Mononuclear cell (primary cell): ENCODE measurements around the gene GPS1. TPM values are rescaled to one million over a fixed set of nuclear protein-coding genes. Genes with fewer than 3 reads are reported as not detected.

Experiments used
- H3K27me3 ChIP-seq: 2 replicates; pipeline ENCODE4 v1.6.0; 2011; ENCODE audit warnings: low read length, control low read depth; ENCODE audit not compliant: insufficient read depth
- H3K4me1 ChIP-seq: 2 replicates; pipeline ENCODE4 v1.5.1; 2011; ENCODE audit warnings: mild to moderate bottlenecking, low read length, control low read depth; ENCODE audit not compliant: insufficient read depth
- H3K4me3 ChIP-seq: 2 replicates; pipeline ENCODE4 v1.5.1; 2011; ENCODE audit warnings: mild to moderate bottlenecking, low read length, moderate library complexity
- H3K9me3 ChIP-seq: 2 replicates; pipeline ENCODE4 v1.5.1; 2011; ENCODE audit warnings: low read depth, mild to moderate bottlenecking, control low read depth, low read length
- total RNA-seq: library from RNA; depleted of rRNA; stranded (reverse); fragments of >200 nt; gene quantifications from one replicate; pipeline ENCODE4 v1.2.3, GENCODE V29; 2012

Gene GPS1
- total RNA-seq, 1 donor: 47.4 TPM

- Histone ChIP-seq H3K27me3 (no peaks in the 10 kb centered on the region), H3K4me3 (peak overlapping the region; percentile 50), H3K4me1 (peaks cover 26% of the 10 kb centered on the region), H3K9me3 (no peaks in the 10 kb centered on the region)
Measured at GRCh38 chr17:82096709-82097183, 45.0 kb downstream of the GPS1 start.

DNA sequence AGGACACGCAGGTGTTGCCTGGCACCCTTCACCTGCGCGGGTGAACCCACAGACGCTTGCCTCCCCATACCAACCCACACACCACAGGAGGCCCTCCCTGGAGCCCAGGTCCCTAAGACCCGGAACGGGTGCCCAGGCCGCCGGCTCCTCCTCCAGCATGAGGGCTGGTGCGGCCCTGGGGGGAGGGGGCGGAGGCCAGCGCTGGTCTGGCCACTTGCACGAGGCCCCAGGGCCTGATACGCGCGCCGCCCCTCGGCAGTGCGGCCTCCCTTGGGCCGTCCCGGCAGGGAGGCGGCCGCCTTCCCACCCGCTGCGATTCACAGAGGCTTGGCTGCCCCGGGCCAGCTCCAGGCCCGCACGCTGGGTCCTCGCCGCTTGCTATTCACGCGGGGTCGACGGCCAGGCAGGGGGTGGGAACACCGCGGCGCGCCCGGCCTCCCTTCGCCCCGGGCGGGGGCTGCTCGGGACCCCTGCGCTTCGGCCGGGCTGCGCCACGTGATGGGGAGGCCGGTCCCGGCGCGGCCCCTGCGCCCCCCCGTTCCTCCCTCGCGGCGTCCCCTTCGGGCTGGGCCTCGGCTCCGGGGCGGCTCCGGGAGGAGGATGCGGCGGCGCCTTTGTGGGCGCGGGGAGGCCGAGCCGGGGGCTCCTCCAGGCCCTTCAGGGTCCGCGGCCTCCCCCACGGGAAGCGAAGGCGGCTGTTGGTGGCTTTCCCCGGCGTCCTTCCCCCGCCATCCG lies 45.7 kb downstream of the GPS1 start:
- no peaks in the 10 kb centered on the region for H3K9me3 ChIP-seq
- H3K27me3 ChIP-seq: no peaks in the 10 kb centered on the region
- peak overlapping the region; percentile 50 for H3K4me3 ChIP-seq
- H3K4me1 ChIP-seq: peaks cover 26% of the 10 kb centered on the region

- peaks cover 26% of the 10 kb centered on the region for H3K4me1 ChIP-seq
- H3K4me3 ChIP-seq: peak overlapping the region; percentile 50
- no peaks in the 10 kb centered on the region for H3K27me3 ChIP-seq
- no peaks in the 10 kb centered on the region for H3K9me3 ChIP-seq
Measured at GRCh38 chr17:82097919-82098168, 46.1 kb downstream of the GPS1 start.

- peak within 1 kb of the TSS; percentile 50 for H3K4me3 ChIP-seq
- no peaks in the 10 kb centered on the region for H3K9me3 ChIP-seq
- no peaks in the 10 kb centered on the region for H3K27me3 ChIP-seq
- peaks cover 26% of the 10 kb centered on the region for H3K4me1 ChIP-seq
Measured at GRCh38 chr17:82098169-82098938, 46.7 kb downstream of the GPS1 start, which contains the start of gene FASN. TSS of gene FASN (minus strand) at chr17:82098236. CDS start at chr17:82096445, 1,791 bp downstream.

DNA sequence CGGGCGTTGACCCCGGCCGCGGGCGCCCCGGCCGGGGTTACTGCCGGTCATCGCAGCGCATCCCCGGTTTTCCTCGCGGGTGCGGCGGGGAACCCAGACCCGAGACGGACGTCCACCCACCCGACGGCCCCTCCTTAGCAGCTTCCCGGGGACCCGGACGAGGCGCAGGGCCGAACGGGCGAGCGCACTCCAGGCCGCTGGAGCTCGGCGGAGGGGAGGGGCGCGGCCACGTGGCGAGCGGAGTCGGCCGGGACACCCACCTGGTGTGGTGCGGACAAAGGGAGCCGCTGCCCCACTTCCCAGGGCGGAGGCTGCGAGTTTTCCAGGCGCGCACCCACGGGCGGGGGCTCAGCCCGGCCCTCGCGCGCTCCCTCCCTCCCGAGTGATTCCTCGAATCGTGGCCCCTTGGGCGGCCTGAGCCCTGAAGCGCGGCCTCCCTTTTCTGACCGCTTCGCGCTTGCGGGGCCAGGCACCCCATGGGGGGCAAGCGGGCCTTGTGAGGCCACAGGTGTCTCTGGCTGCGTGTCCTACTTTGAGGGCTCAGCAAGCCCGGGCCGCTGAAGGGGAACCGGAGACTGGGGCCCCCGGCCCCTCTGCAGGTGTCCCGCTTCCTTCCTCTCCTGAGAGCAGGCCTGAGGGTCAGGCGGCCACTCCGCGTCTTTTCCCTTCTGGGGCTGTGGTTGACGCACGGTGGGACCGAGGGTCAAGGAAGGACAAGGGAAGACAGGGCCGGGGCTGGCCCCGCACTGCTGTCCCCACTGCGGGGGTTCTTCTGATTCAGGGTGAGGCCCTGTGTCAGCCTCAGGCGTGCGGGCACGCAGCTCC lies 47.5 kb downstream of the GPS1 start:
- Histone ChIP-seq H3K4me3 (peak overlapping the region; percentile 50), H3K9me3 (no peaks in the 10 kb centered on the region), H3K27me3 (no peaks in the 10 kb centered on the region), H3K4me1 (peaks cover 26% of the 10 kb centered on the region)

- Histone ChIP-seq H3K4me1 (peaks cover 32% of the 10 kb centered on the region), H3K27me3 (no peaks in the 10 kb centered on the region), H3K4me3 (no peak overlapping the region), H3K9me3 (no peaks in the 10 kb centered on the region)
Measured at GRCh38 chr17:82100502-82101298, 49.0 kb downstream of the GPS1 start.

- no peaks in the 10 kb centered on the region for H3K9me3 ChIP-seq
Measured at GRCh38 chr17:82101301-82101715, 49.6 kb downstream of the GPS1 start.

GRCh38 chr17:82101767-82102679 lies 50.3 kb downstream of the GPS1 start:
- H3K4me3 ChIP-seq: no peak overlapping the region
- no peaks in the 10 kb centered on the region for H3K9me3 ChIP-seq
- no peaks in the 10 kb centered on the region for H3K27me3 ChIP-seq
- H3K4me1 ChIP-seq: peaks cover 37% of the 10 kb centered on the region

More at GRCh38 chr17:82101301-82101715, 49.6 kb downstream of the GPS1 start:
- no peaks in the 10 kb centered on the region for H3K27me3 ChIP-seq
- peaks cover 37% of the 10 kb centered on the region for H3K4me1 ChIP-seq
- no peak overlapping the region for H3K4me3 ChIP-seq

DNA sequence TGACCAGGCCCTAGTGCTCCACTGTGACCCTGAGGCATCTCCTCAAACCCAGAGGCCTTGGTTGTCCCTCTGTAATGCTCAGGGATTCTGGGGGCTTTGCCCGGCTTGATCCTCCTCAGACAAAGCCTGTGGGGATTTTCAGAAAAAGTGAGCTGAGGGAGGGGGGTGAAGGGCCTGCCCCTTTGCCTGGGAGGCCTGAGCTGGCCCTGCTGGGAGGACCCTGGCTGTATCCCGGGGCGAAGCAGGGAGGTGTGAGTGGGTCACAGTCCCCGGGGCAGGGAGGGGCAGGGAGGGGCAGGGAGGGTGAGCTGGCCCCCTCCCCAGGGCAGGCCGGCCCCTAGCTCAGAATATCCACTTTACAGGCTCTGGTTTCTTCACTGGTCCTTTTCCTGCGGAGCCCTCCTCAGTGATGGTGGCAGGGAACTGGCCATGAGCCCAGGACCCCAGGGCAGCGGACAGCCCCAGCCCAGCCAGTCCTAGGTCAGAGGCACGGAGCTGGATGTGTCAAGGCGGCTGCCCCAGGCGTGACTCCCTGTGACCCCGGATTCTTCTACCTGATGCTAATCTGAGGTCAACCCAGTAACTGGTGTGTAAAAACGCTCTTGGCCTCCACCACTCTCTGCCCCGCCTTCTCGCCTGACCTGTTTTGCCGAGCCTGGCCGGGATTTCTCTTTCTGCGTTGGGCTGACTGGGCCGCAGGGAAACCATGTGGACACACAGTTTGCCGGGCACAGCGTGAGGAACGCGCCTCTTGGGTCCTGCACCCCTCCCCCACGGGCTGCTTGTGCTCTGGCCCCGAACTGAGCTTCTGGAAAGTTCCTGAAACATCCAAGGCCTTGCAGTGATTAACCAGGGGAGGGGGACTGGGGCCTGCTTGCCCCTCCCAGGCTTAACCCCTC lies 52.1 kb downstream of the GPS1 start:
- Histone ChIP-seq H3K9me3 (no peaks in the 10 kb centered on the region), H3K4me3 (no peak overlapping the region), H3K4me1 (peaks cover 43% of the 10 kb centered on the region), H3K27me3 (no peaks in the 10 kb centered on the region)

GRCh38 chr17:82104797-82105416 lies 53.2 kb downstream of the GPS1 start:
- Histone ChIP-seq H3K27me3 (no peaks in the 10 kb centered on the region), H3K4me1 (peaks cover 32% of the 10 kb centered on the region), H3K4me3 (no peak overlapping the region), H3K9me3 (no peaks in the 10 kb centered on the region)

GRCh38 chr17:82105417-82105881 lies 53.8 kb downstream of the GPS1 start:
- H3K9me3 ChIP-seq: no peaks in the 10 kb centered on the region
- no peaks in the 10 kb centered on the region for H3K27me3 ChIP-seq
- H3K4me1 ChIP-seq: peaks cover 30% of the 10 kb centered on the region
- H3K4me3 ChIP-seq: no peak overlapping the region

DNA sequence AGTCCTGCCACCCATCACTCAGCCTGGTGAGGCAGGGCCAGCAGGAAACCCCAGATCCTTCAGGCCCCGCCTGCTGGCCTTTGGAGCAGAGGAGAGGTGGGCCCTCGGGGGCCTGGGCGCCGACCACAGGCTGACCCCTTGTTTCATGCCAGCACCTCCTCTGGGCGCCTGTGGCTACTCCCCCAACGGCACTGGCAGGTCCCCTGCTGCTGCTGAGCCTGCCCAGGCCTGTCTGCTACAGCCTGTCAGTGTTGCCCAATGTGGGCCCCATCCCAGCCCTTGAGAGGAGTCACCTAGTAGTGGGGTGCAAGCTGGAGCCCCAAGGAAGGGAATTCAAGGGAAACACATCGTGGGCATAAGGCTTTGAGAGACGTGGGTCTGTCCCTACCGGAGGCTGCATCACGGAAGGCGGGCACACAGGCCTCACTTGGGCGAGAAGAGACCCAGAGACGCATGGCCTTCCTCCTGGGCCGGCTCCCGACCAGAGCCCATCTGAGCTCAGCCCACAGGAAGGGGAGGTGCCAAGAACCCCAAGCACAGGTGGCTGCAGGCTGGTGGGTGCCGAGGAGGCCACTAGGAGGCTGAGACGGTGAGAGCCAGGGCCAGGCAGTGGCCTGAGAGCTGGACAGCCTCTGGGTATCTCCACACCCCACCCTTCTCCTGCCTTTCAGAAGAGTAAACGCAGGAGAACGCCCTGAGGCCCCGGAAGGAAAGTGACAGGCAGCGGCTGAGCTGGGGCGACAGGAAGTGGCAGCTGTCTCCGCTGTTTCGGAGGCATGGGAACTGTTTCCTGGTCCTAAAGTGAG lies 54.4 kb downstream of the GPS1 start:
- no peaks in the 10 kb centered on the region for H3K27me3 ChIP-seq
- H3K4me1 ChIP-seq: peaks cover 30% of the 10 kb centered on the region
- peak overlapping the region; percentile 35 for H3K4me3 ChIP-seq
- H3K9me3 ChIP-seq: no peaks in the 10 kb centered on the region
